Natural killer cell (primary cell): Measurements from ENCODE around the gene EVI2A. TPM values are rescaled to one million over a fixed set of nuclear protein-coding genes. Genes with fewer than 3 reads are reported as not detected.

Experiments used
- ATAC-seq, 3 donors: fragments of 150-1000 bp in 2 of 3; fragments of 200-7000 bp in 1 of 3; cut with Tn5 transposase; 1 replicate in 1 of 3; 2 replicates in 2 of 3; pipeline ENCODE4 v1.10.0; 2021; ENCODE audit warnings: mild to moderate bottlenecking in 2 of 3, moderate library complexity in 2 of 3
- DNase-seq, 2 donors: peaks; one replicate each; pipeline versions ENCODE4 v3.0.0 to v3.0.0-alpha.2; 2013 to 2021; ENCODE audit warnings: mixed read lengths in 1 of 2
- H3K27ac ChIP-seq: one replicate; pipeline ENCODE4 v1.5.1; 2013; ENCODE audit warnings: mild to moderate bottlenecking, low read length
- H3K27me3 ChIP-seq: one replicate; pipeline ENCODE4 v1.6.1; 2013; ENCODE audit warnings: low read length; ENCODE audit not compliant: control insufficient read depth, insufficient read depth
- H3K36me3 ChIP-seq: one replicate; pipeline ENCODE4 v1.6.1; 2013; ENCODE audit warnings: low read length; ENCODE audit not compliant: control insufficient read depth, insufficient read depth
- H3K4me1 ChIP-seq: one replicate; pipeline ENCODE4 v1.6.1; 2013; ENCODE audit warnings: low read length; ENCODE audit not compliant: control insufficient read depth, insufficient read depth
- H3K4me3 ChIP-seq: one replicate; pipeline ENCODE4 v1.5.1; 2013; ENCODE audit warnings: low read length
- H3K9me3 ChIP-seq: one replicate; pipeline ENCODE4 v1.6.1; 2013; ENCODE audit warnings: low read length; ENCODE audit not compliant: control insufficient read depth, insufficient read depth
- H3K27ac Mint-ChIP-seq, 2 donors: one replicate each; pipeline ENCODE4 v1.8.0; 2022; ENCODE audit warnings: mild to moderate bottlenecking in 2 of 2, mixed read lengths in 2 of 2, moderate library complexity in 1 of 2
- H3K27me3 Mint-ChIP-seq, 2 donors: one replicate each; pipeline ENCODE4 v1.8.0; 2022; ENCODE audit warnings: low read depth in 2 of 2, mixed read lengths in 2 of 2
- H3K36me3 Mint-ChIP-seq: one replicate; pipeline ENCODE4 v1.8.0; 2022; ENCODE audit warnings: mixed read lengths
- H3K4me1 Mint-ChIP-seq, 2 donors: one replicate each; pipeline ENCODE4 v1.8.0; 2022; ENCODE audit warnings: mixed read lengths in 2 of 2
- H3K4me3 Mint-ChIP-seq: one replicate; pipeline ENCODE4 v1.8.0; 2022; ENCODE audit warnings: mild to moderate bottlenecking, moderate library complexity, mixed read lengths
- H3K9me3 Mint-ChIP-seq, 2 donors: one replicate each; pipeline ENCODE4 v1.8.0; 2022; ENCODE audit warnings: mixed read lengths in 2 of 2
- CTCF ChIP-seq: fragments of 200-600 bp; IDR thresholded peaks from one replicate; pipeline ENCODE4 v1.8.0; 2022; ENCODE audit warnings: antibody characterized with exemption
- WGBS: methylation state at CpG from one replicate; pipeline ENCODE4 v1.1.7; 2013; ENCODE audit warnings: missing lambda C conversion rate; ENCODE audit not compliant: insufficient coverage; 5-methylcytosine and 5-hydroxymethylcytosine counted together
- intact Hi-C: fragments of 100-400 bp; cut with micrococcal nuclease; formaldehyde crosslinking; loops from one replicate; pipeline ENCODE4 v1.14.2; 2022
- total RNA-seq, 4 donors: library from RNA; stranded (reverse); fragments of 120-200 nt in 1 of 4; gene quantifications; one replicate each; pipeline versions ENCODE4 v1.2.3 to v1.2.4, GENCODE V29; 2013 to 2022

Gene EVI2A
- total RNA-seq, 3 donors from 2014 or later (not counting 1 experiment from before 2014, with no cell fraction given), result 20.9 to 33.0 (median 32.4) TPM

- Histone ChIP-seq H3K27ac (peak overlapping the region; percentile 93), H3K27me3 (no peaks in the 10 kb centered on the region), H3K4me1 (peaks cover 12% of the 10 kb centered on the region), H3K9me3 (no peaks in the 10 kb centered on the region), H3K36me3 (peaks cover 2% of the 10 kb centered on the region), H3K4me3 (peak overlapping the region; percentile 75)
- no peak for ATAC-seq
- Mint-ChIP-seq H3K27me3 (no peaks in the 10 kb centered on the region), H3K36me3 (no peaks in the 10 kb centered on the region), H3K4me3 (peak overlapping the region; percentile 80), H3K9me3 (no peaks in the 10 kb centered on the region), H3K4me1 (peaks cover 36 to 37% of the 10 kb centered on the region in 2 donors), H3K27ac (peak overlapping the region; percentile 89 to 93)
- WGBS, result 0% methylated on average over 1 of the region's 1 CpG
- no peak for TF ChIP-seq CTCF
- DNase-seq, result peak in 1 of 2 donors; percentile 39
- intact Hi-C loops, result loop anchor here (1.0 to 10.0 kb wide), 4 partner anchors 9 to 346 kb away; partner anchors contain the start of gene RNF135
Observed at GRCh38 chr17:31320791-31321190, 631 bp downstream of the EVI2A start.

GRCh38 chr17:31320241-31320640 is 1.2 kb downstream of the EVI2A start:
- no peaks in the 10 kb centered on the region for H3K36me3 Mint-ChIP-seq
- H3K9me3 Mint-ChIP-seq, result no peaks in the 10 kb centered on the region
- peaks cover 37 to 40% of the 10 kb centered on the region in 2 donors for H3K4me1 Mint-ChIP-seq
- no CpG with 5 or more reads among the region's 2 CpGs for WGBS
- no peaks in the 10 kb centered on the region for H3K27me3 Mint-ChIP-seq
- peak overlapping the region; percentile 89 to 93 for H3K27ac Mint-ChIP-seq
- H3K9me3 ChIP-seq, result no peaks in the 10 kb centered on the region
- peaks cover 15% of the 10 kb centered on the region for H3K4me1 ChIP-seq
- intact Hi-C loops, result loop anchor here (5.0 to 10.0 kb wide), 3 partner anchors 172 to 345 kb away; partner anchors contain the start of gene RNF135
- peak overlapping the region; percentile 80 for H3K4me3 Mint-ChIP-seq
- peak overlapping the region; percentile 93 for H3K27ac ChIP-seq
- TF ChIP-seq CTCF, result no peak
- H3K27me3 ChIP-seq, result no peaks in the 10 kb centered on the region
- ATAC-seq, result no peak
- DNase-seq, result peak in 1 of 2 donors; percentile 39
- H3K4me3 ChIP-seq, result peak overlapping the region; percentile 75
- H3K36me3 ChIP-seq, result peaks cover 2% of the 10 kb centered on the region

GRCh38 chr17:31318851-31319661 is 2.4 kb downstream of the EVI2A start:
- no peak for TF ChIP-seq CTCF
- DNase-seq (peak in 1 of 2 donors; percentile 64), ATAC-seq (peak in 1 of 3 donors; percentile 0)
- peak overlapping the region; percentile 93 for H3K27ac ChIP-seq
- Mint-ChIP-seq H3K36me3 (no peaks in the 10 kb centered on the region), H3K9me3 (no peaks in the 10 kb centered on the region), H3K27ac (peak overlapping the region; percentile 89 to 93), H3K4me3 (peak overlapping the region; percentile 80), H3K27me3 (no peaks in the 10 kb centered on the region), H3K4me1 (peaks cover 45 to 49% of the 10 kb centered on the region in 2 donors)
- peak overlapping the region; percentile 75 for H3K4me3 ChIP-seq
- peaks cover 2% of the 10 kb centered on the region for H3K36me3 ChIP-seq
- H3K27me3 ChIP-seq, result no peaks in the 10 kb centered on the region
- intact Hi-C loops, result no loop called here
- H3K9me3 ChIP-seq, result no peaks in the 10 kb centered on the region
- WGBS, result 1% methylated on average over 4 of the region's 5 CpGs
- H3K4me1 ChIP-seq, result peaks cover 15% of the 10 kb centered on the region
